ENCODE data around the gene MTURN. TPM values are rescaled to one million over a fixed set of nuclear protein-coding genes. Genes with fewer than 3 reads are reported as not detected.
A peak's percentile ranks its signal among the peaks of the same experiment; 100 is the strongest.

MTURN gene
- total and polyA plus RNA-seq, 2 donors: 55.6 TPM

GRCh38 chr7:30160329-30160728 lies 25.5 kb downstream of the MTURN start:
- Histone ChIP-seq H3K36me3 (ENCODE audit: insufficient read depth) (no peaks in the 10 kb centered on the region), H3K4me3 (ENCODE audit: low read depth, low read length) (no peak overlapping the region), H3K27ac (ENCODE audit: low read depth) (no peak overlapping the region), H3K4me1 (ENCODE audit: insufficient read depth) (no peaks in the 10 kb centered on the region)
- 83% methylated on average over 2 of the region's 2 CpGs for WGBS
- no peak for DNase-seq (ENCODE audit: extremely low spot score)

GRCh38 chr7:30162133-30162532 lies 27.3 kb downstream of the MTURN start:
- DNase-seq (ENCODE audit: extremely low spot score): no peak
- no peak overlapping the region for H3K27ac ChIP-seq (ENCODE audit: low read depth)
- no peak overlapping the region for H3K4me3 ChIP-seq (ENCODE audit: low read depth, low read length)
- no peaks in the 10 kb centered on the region for H3K36me3 ChIP-seq (ENCODE audit: insufficient read depth)
- 72% methylated on average over 3 of the region's 3 CpGs for WGBS
- no peaks in the 10 kb centered on the region for H3K4me1 ChIP-seq (ENCODE audit: insufficient read depth)

- Histone ChIP-seq H3K4me1 (ENCODE audit: insufficient read depth) (no peaks in the 10 kb centered on the region), H3K36me3 (ENCODE audit: insufficient read depth) (no peaks in the 10 kb centered on the region), H3K27ac (ENCODE audit: low read depth) (no peak overlapping the region), H3K4me3 (ENCODE audit: low read depth, low read length) (no peak overlapping the region)
- DNase-seq (ENCODE audit: extremely low spot score): no peak
- 67% methylated on average over 5 of the region's 5 CpGs for WGBS
These were observed 27.9 kb downstream of the MTURN start for GRCh38 chr7:30162622-30163124.

DNA sequence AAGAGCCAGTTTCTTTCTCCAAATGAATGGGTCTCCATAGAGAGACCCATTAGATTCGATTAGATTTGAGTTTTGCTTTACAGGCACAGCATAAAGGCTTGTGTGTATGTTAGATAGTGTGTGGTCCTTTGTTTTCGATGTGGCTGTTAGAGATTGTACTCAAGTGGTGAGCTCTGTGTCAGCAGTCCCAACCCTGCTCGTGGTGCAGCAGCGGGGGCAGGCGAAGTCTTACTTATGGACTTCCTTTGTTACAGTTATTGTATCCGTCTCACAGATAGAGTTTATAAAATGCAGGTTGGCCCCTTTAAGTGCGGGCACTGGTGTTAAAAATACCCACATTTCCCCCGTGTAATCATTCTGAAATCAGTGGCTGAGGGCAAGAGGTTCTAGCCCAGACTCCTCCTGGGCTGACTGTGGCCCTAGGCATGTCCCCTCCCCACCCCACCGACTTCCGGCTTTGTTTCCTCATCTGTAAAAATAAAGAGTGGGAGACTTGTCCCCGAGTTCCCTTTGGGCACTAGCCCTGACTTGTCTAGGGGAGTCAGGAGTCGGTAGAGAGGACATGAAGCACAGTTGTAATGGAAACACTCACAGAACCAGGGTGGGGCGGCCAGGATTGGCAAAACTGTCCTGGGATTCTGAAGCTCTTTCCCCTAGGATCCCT lies 28.6 kb downstream of the MTURN start:
- Histone ChIP-seq H3K4me1 (ENCODE audit: insufficient read depth) (no peaks in the 10 kb centered on the region), H3K36me3 (ENCODE audit: insufficient read depth) (no peaks in the 10 kb centered on the region), H3K4me3 (ENCODE audit: low read depth, low read length) (no peak overlapping the region), H3K27ac (ENCODE audit: low read depth) (peak overlapping the region; percentile 54)
- 56% methylated on average over 13 of the region's 13 CpGs for WGBS
- DNase-seq (ENCODE audit: extremely low spot score): no peak

DNA sequence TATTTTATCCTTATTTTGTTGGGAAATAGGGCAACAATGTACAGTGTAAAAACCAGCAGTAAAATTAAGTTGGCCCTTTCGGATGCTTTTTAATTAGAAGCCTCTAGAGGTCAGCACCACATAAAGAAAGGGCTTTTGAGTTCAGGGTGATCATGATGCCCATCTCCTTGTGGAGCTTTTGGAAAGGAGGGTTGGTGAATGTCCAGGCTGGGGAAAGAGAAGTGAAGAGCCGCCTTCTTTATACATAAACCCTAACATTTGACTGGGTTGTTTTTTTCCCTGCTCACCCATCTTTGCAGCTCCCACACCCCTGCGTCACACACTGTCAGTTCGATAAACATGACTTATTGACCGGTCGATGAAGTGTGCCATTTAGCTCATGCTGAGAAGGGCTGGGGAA lies 29.8 kb downstream of the MTURN start:
- 76% methylated on average over 6 of the region's 6 CpGs for WGBS
- H3K27ac ChIP-seq (ENCODE audit: low read depth): no peak overlapping the region
- no peaks in the 10 kb centered on the region for H3K36me3 ChIP-seq (ENCODE audit: insufficient read depth)
- no peak for DNase-seq (ENCODE audit: extremely low spot score)
- H3K4me1 ChIP-seq (ENCODE audit: insufficient read depth): no peaks in the 10 kb centered on the region
- H3K4me3 ChIP-seq (ENCODE audit: low read depth, low read length): no peak overlapping the region

DNA sequence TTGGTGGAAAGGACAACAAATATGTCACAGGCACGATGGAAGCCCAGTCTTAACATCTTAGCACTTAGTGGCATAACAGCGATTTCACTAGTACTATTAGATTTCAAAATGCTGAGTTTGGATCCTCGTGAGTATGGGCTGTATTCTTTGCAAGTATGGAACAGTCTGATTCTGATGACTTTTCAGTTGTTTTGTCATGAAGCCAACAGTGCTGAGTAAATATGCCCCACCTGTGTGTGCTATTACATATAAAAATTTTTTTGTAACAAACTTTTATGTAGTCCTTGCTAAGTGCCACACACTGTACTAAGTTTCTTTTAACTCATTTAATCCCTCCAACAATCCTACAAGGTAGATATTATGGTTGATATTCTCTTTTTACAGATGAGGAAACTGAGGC lies 30.8 kb downstream of the MTURN start:
- H3K4me1 ChIP-seq (ENCODE audit: insufficient read depth): no peaks in the 10 kb centered on the region
- DNase-seq (ENCODE audit: extremely low spot score): no peak
- H3K36me3 ChIP-seq (ENCODE audit: insufficient read depth): no peaks in the 10 kb centered on the region
- WGBS: 86% methylated on average over 3 of the region's 3 CpGs
- no peak overlapping the region for H3K4me3 ChIP-seq (ENCODE audit: low read depth, low read length)
- peak overlapping the region; percentile 60 for H3K27ac ChIP-seq (ENCODE audit: low read depth)

- Histone ChIP-seq H3K27ac (ENCODE audit: low read depth) (peak overlapping the region; percentile 49), H3K4me1 (ENCODE audit: insufficient read depth) (no peaks in the 10 kb centered on the region), H3K36me3 (ENCODE audit: insufficient read depth) (no peaks in the 10 kb centered on the region), H3K4me3 (ENCODE audit: low read depth, low read length) (no peak overlapping the region)
- DNase-seq (ENCODE audit: extremely low spot score): peak; percentile 74
- 89% methylated on average over 12 of the region's 12 CpGs for WGBS
These were observed 31.5 kb downstream of the MTURN start for GRCh38 chr7:30166155-30166840.

DNA sequence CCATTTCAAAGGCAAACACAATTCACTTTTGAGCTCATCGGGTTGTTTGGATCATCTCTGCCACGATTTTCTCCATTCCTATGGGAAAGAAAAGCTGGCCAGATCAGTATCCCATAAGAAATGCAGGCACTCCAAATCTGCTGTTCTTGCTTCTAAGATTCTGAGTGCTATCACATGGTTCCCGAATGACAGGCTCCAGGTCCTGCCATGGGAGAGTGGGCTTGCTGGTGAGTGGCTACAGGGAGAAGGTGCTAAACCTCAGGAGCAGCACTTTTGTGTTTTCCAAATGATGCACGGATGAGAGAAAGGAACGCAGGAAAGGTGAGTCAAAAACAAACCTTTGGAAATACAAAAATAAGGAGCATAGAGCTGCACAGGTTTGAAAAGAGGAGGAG lies 32.1 kb downstream of the MTURN start:
- 80% methylated on average over 5 of the region's 5 CpGs for WGBS
- no peak for DNase-seq (ENCODE audit: extremely low spot score)
- no peaks in the 10 kb centered on the region for H3K4me1 ChIP-seq (ENCODE audit: insufficient read depth)
- H3K36me3 ChIP-seq (ENCODE audit: insufficient read depth): no peaks in the 10 kb centered on the region
- no peak overlapping the region for H3K4me3 ChIP-seq (ENCODE audit: low read depth, low read length)
- no peak overlapping the region for H3K27ac ChIP-seq (ENCODE audit: low read depth)

- WGBS: 92% methylated on average over 6 of the region's 6 CpGs
- H3K36me3 ChIP-seq (ENCODE audit: insufficient read depth): no peaks in the 10 kb centered on the region
- DNase-seq (ENCODE audit: extremely low spot score): no peak
- no peak overlapping the region for H3K4me3 ChIP-seq (ENCODE audit: low read depth, low read length)
- H3K4me1 ChIP-seq (ENCODE audit: insufficient read depth): no peaks in the 10 kb centered on the region
- no peak overlapping the region for H3K27ac ChIP-seq (ENCODE audit: low read depth)
These were observed 33.1 kb downstream of the MTURN start for GRCh38 chr7:30167901-30168300.

GRCh38 chr7:30168835-30169573 lies 34.2 kb downstream of the MTURN start:
- Histone ChIP-seq H3K27ac (ENCODE audit: low read depth) (no peak overlapping the region), H3K4me1 (ENCODE audit: insufficient read depth) (no peaks in the 10 kb centered on the region), H3K36me3 (ENCODE audit: insufficient read depth) (no peaks in the 10 kb centered on the region), H3K4me3 (ENCODE audit: low read depth, low read length) (no peak overlapping the region)
- DNase-seq (ENCODE audit: extremely low spot score): no peak
- WGBS: 74% methylated on average over 16 of the region's 16 CpGs

DNA sequence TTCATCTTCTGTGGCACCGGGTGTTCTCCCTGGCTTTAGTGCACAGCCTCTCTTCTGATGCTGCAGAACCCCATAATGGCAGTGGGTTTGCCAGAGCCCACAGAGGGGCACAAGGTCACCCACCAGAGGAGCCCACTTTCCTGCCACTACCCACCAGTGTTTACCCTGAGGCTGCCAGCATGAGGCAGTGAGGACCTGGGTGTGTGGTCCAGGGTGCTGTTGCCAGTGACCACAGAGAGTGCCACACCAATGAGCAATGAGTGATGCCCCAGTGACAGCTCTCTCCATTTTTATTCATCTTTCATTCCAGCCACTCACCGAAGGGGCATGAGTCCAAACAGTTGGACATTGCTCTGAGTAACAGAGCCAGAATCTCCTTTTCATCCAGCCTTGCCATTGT lies 34.8 kb downstream of the MTURN start:
- WGBS: 88% methylated on average over 2 of the region's 2 CpGs
- H3K4me3 ChIP-seq (ENCODE audit: low read depth, low read length): no peak overlapping the region
- H3K27ac ChIP-seq (ENCODE audit: low read depth): no peak overlapping the region
- DNase-seq (ENCODE audit: extremely low spot score): no peak
- no peaks in the 10 kb centered on the region for H3K36me3 ChIP-seq (ENCODE audit: insufficient read depth)
- H3K4me1 ChIP-seq (ENCODE audit: insufficient read depth): no peaks in the 10 kb centered on the region

DNA sequence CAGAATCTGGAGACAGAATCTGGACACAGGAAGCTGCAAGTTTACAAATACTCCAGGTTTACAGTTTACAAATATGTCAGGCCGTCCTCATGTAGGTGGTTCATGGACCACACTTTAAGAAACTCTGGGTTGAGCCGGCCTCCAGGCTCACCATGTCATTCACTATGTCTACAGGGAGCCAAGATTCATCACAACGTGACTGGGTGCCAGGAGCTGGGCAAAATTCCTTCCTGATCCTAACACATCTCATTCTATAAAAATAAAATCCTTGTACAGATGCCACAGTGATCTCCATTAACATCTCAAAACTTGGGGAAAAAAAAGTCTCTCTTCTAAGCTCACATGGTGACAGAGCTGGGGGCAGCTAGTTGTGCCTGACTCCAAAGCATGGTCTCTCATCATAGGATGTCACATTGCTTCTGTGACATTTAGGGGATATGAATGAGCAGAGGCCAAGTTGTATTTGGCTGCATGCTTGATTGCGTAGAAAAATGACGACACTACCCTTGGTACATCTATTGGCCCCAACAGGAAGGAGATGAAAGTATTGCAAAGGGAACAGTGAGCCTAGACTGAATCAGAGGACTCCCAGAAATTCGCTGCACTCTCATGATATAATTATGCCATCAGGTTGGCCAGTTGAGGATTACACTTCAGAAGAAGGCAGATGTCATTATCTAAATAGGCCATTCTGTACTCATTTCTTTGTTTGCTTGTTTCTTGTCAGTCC lies 35.9 kb downstream of the MTURN start:
- H3K4me1 ChIP-seq (ENCODE audit: insufficient read depth): no peaks in the 10 kb centered on the region
- no peaks in the 10 kb centered on the region for H3K36me3 ChIP-seq (ENCODE audit: insufficient read depth)
- WGBS: 75% methylated on average over 6 of the region's 6 CpGs
- no peak overlapping the region for H3K27ac ChIP-seq (ENCODE audit: low read depth)
- no peak overlapping the region for H3K4me3 ChIP-seq (ENCODE audit: low read depth, low read length)
- DNase-seq (ENCODE audit: extremely low spot score): no peak

DNA sequence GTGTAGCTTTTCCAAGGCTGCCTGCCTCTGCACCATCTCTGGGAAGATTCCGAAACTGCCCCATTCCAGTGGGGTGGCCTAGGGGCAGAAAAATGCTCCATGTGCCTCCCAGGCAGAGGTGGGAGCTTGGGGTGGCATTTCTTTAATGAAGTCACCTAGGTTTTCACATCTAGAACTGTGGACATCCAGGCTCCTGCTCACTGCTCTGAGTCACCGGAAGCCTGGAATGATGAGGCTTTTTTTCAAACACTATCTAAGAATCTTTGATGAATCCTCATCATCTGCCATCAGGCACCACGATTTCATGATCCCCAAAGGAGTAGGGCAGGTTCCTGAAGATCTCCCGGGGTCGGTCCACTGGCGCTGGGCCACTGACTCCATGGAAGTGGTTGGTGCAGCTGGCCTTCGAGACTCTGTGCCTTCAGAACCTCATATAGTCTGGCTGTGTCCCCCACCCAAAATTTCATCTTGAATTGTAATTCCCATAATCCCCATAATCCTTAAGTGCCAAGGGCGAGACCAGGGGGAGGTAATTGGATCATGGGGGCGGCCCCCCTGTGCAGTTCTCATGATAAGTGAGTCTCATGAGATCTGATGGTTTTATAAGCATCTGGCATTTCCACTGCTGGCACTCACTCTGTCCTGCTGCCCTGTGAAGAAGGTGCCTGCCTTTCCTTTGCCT lies 37.1 kb downstream of the MTURN start:
- WGBS: 90% methylated on average over 9 of the region's 9 CpGs
- DNase-seq (ENCODE audit: extremely low spot score): no peak
- Histone ChIP-seq H3K36me3 (ENCODE audit: insufficient read depth) (no peaks in the 10 kb centered on the region), H3K27ac (ENCODE audit: low read depth) (no peak overlapping the region), H3K4me1 (ENCODE audit: insufficient read depth) (no peaks in the 10 kb centered on the region), H3K4me3 (ENCODE audit: low read depth, low read length) (no peak overlapping the region)
